Stimulated activated CD8-positive, alpha-beta memory T cell treated with anti-CD3 and anti-CD28 coated beads, Interleukin-12 subunit alpha, Interleukin-12 subunit beta, amount 100 ng/mL, for 24 hours (primary cell): ENCODE results near the gene HSD17B14.

Experiments used
- DNase-seq: peaks from one replicate; pipeline ENCODE4 v3.0.0-alpha.2; 2020; ENCODE audit errors: extremely low read depth

The HSD17B14 gene

GRCh38 chr19:48826606-48827020 is 9.7 kb downstream of the HSD17B14 start:
- DNase-seq, result no peak

DNA sequence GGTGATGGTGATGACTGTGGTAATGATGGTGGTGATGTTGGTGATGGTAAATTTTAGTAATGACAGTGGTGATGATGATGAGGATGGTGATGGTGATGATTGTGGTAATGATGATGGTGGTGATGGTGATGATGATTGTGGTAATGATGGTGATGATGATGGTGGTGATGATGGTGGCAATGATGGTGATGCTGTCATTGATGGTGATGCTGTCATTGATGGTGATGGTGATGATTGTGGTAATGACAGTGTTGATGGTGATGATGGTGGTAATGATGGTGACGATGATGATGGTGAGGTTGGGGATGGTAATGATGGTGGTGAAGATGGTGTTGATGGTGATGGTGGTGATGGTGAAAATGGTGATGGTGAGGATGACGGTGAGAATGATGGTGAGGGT is 13.8 kb downstream of the HSD17B14 start:
- no peak for DNase-seq

DNA sequence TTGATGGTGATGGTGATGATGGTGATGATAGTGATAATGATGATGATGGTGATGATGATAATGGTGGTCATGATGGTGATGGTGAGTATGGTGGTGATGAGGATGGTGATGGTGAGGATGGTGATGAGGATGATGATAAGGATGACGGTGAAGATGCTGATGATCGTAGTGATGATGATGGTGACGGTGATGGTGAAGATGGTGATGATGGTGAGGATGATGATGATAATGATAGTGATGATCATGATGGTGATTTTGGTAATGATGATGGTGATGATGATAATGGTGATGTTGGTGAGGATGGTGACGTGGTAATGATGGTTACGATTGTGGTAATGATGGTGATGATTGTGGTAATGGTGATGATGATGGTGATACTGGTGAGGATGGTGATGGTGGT is 14.7 kb downstream of the HSD17B14 start:
- DNase-seq, result no peak

DNA sequence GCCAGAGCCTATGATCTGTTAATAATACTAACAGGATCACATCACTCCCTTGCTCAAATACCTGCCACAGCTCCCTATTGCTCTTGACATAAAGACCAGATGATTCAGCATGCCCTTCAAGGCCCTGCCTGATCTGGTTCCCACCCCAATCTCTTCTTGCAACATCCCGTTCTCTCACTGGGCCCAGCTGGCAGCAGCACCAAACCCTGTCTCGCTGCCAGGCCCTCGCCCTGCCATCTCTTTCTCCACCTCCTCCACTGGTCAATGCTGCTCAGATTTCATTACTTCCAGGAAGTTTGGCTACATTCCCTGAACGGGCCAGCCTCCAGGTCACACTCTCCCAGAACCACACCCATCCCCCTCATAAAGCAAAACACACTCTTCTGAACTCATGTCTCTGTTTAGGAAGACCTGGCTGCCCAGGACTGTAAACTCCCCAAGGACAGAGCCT is 16.9 kb downstream of the HSD17B14 start:
- DNase-seq, result no peak

DNA sequence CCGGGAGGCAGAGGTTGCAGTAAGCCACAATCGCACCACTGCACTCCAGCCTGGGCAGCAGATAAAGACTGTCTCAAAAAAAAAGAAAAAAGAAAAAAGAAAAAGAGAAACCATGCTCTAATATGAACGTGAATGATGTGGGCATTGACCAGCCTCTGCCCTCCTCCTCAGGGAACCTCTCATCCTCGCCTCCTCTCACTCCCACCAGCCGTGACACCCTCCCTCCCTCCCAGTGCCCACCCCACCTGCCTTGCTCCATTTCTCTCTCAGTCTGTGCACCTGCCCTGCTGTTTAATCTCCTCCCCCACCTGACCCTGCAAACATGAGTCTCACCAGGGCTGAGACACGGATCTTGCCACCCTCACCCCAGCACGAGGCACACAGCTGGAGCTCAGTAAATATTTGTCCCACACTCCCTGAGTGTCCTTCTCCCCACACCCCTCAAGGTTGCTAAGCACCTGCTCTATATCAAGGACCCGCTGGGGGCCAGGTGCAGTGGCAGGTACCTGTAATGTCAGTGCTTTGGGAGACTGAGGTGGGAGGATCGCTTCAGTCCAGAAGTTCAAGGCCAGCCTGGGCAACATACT is 18.0 kb downstream of the HSD17B14 start:
- no peak for DNase-seq

DNA sequence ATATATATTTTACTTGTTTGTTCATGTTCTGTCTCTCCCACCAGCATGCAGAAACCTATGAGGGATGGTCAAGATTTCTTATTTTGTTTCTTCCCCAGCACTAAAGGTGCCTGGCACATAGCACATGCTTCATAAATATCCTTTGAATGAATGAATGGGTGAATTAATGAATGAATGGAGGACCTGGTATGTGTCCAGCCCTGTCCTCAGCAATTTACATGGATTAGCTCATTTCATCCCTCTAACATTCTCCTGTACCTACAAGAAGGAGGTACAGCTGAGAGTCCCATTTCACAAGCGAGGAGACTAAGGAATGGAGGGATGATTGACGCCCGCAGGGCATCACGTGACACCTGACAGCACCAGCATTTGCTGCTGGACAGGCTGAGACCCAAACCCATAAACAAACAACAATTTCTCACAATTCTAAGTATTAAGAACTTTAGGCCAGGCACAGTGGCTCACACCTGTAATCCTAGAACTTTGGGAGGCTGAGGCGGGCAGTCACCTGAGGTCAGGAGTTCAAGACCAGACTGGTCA is 18.6 kb downstream of the HSD17B14 start:
- DNase-seq, result no peak

GRCh38 chr19:48815870-48816501 is 20.3 kb downstream of the HSD17B14 start:
- DNase-seq, result no peak

GRCh38 chr19:48814895-48815294 is 21.4 kb downstream of the HSD17B14 start:
- DNase-seq, result no peak

- DNase-seq, result no peak
Measured at GRCh38 chr19:48813123-48813913, 23.0 kb downstream of the HSD17B14 start.

DNA sequence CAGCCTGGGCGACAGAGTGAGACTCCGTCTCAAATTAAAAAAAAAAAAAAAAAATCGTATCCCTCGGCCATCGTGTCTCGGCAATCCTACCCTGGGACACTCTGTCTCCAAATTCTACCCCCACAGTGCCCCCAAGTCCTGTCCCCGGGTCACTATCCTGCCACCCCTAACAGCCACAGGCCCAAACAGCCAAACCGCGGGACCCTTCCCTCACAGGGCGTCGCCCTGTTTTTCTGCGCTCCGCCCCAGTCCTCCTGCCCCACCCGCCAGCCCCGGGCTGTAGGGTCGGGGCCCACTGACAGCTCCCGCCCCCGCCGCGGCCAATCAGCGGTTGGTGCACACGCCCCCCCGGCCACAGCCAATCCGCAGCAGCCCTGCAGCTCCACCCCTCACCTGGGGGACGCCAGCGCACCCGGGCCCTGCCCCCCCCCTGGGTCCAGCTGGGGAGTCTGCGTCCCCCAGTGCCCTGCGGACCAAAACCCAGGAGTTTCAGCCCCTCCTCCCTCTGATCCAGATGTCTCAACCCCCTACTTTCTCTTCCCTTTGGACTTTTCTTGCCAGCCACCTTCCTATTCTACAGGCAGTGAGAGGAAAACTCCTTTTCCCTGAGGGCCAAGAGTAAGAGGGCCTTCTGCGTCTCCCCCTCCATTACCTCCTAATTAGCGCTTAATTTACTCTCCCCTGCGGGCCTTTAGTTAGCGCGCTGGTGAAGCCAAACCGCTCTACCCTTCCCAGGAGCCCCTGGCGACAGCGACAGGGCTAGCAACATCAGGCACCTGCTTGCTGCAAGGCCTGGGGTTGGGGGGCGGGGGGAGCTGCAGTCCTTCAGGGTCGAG is 24.0 kb downstream of the HSD17B14 start:
- DNase-seq, result peak; percentile 34

DNA sequence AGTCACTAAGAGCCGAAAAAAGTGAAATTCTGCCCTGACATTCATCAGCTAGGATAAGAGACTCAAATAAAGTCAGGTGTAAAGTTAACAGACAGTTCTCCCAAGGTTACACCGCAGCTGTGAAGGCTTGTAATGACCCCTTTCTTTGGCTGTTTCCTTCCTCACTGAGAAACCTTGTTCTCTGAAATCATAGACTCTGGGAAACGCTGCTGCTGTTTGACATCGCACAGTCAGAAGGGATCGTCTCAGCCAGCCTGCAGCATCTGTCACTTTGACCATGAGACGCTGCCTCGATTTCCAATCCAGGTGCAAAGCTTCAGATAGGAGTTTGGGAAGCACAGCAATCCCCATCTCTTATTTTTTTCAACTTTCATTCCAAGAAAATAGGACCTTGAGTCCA is 26.1 kb downstream of the HSD17B14 start:
- DNase-seq, result no peak

- DNase-seq, result no peak
Measured at GRCh38 chr19:48807590-48808308, 28.5 kb downstream of the HSD17B14 start.

- DNase-seq, result no peak
Measured at GRCh38 chr19:48806818-48807589, 29.3 kb downstream of the HSD17B14 start.

DNA sequence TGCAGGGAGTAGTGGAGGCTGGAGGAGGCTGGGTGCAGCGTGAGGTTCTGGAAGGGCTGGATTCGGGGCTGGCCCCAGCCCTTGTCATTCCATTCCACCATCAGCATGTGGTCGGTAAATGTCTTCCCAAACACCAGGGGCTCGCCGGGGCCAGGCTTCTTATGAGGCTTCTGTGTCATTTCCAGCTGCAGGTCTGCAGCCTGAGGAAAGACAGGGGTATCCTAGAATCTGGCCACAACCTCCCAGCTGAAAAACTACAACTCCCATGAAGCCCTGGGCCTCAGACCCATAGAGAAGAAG is 29.8 kb downstream of the HSD17B14 start:
- no peak for DNase-seq

DNA sequence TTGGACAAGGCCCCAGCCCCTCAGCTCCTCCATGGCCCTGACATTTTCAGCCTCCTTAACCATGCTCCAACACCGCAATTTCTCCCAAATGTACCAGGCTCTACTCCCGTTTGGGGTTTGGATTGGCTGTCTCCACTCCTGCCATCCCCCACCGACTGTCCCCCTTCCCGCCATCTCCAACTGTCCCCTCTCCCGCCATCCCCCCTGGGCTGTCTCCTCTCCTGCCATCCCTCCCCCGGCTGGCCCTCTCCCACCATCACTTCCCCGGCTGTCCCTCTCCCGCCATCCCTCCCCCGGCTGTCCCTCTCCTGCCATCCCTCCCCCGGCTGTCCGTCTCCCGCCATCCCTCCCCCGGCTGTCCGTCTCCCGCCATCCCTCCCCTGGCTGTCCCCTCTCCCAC is 30.8 kb downstream of the HSD17B14 start:
- DNase-seq, result no peak

GRCh38 chr19:48804496-48804895 is 31.8 kb downstream of the HSD17B14 start:
- no peak for DNase-seq

- no peak for DNase-seq
Measured at GRCh38 chr19:48802623-48803022, 33.7 kb downstream of the HSD17B14 start.

- DNase-seq, result no peak
Measured at GRCh38 chr19:48799358-48800300, 36.7 kb downstream of the HSD17B14 start.

DNA sequence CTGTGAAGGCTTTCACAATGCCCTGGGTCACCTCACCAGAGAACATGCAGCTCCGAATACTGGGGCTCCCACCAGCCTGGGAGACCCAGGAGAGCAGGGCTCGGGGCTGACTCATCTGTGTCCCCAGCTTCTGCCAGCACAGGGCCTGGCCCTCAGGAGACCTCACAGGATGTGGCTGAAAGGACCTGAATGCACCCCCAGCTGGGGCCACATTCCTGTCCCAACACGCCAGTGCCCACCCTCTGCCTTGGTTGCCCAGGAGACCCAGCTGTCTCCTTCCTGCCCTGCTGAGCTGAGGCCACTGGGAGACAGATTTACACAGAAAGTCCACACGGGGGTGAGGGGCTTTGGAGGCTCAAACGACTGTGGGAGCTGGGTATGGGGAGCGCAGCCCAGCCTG is 37.4 kb downstream of the HSD17B14 start:
- DNase-seq, result no peak
